GM11168 (cell line): ENCODE measurements around the gene NUSAP1.
"Not testable (repeated sequence)": the region's sequence is repeated elsewhere in the genome, so short reads cannot be mapped to it uniquely, and the experiment has no call there.

Experiments
- in situ Hi-C: fragments of 300-500 bp; cut with MboI; formaldehyde crosslinking; loops from one replicate; pipeline ENCODE4 v1.12.0; 2022; ENCODE audit warnings: low sequenced_read_pairs; ENCODE audit not compliant: unreplicated experiment

The NUSAP1 gene

DNA sequence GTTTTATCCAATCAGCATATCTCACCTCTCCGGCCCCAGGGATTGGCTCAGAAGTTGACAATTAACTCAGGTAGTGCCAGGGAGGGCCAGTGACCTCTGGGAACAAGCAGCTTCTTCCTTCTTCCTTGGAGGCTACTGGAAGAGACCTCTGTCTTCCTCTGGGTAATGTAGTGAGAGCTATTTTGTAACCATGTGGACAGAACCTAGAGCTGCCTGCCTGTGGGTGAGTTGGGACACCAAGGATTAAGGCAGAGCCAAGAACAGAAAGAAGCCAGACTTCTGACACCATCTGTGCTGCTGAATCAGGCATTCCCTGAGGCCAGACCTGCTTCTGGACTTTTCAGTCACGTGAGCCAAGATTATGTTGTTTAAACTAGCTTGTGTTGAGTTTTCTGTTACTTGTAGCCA, 75.6 kb downstream of the NUSAP1 start:
- in situ Hi-C loops: no loop called here

DNA sequence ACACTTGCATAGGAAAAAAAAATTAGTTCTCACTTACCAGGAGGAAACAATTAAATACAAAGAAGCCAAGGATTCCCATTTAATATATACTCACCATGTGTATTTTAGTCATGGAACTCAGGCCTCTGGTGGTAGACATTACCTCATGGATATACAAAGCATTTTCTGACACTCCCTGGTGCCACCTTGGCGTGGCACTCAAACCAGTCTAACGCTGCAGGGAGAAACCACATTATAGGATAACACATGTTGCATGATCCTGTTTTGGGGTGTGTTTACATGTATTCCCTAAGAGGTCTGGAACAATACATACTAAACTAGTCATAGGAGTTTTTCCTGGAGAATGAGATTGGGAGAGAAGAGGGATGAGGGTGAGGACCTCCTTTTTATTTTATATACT, 78.3 kb downstream of the NUSAP1 start:
- in situ Hi-C loops: no loop called here

DNA sequence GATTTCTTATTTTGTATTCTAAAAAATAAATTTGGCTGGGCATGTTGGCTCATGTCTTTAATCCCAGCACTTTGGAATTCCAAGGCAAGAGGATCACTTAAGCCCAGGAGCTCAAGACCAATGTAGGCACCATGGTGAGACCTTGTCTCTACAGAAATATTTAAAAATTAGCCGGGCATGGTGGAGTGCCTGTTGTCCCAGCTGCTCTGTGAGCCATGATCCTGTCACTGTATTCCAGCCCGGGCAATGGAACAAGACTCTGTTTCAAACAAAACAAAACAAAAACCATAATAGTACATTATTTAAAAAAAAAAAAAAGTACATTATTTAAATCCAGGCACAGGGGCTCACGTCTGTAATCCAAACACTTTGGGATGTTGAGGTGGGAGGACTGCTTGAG, 78.8 kb downstream of the NUSAP1 start:
- in situ Hi-C loops: no loop called here

DNA sequence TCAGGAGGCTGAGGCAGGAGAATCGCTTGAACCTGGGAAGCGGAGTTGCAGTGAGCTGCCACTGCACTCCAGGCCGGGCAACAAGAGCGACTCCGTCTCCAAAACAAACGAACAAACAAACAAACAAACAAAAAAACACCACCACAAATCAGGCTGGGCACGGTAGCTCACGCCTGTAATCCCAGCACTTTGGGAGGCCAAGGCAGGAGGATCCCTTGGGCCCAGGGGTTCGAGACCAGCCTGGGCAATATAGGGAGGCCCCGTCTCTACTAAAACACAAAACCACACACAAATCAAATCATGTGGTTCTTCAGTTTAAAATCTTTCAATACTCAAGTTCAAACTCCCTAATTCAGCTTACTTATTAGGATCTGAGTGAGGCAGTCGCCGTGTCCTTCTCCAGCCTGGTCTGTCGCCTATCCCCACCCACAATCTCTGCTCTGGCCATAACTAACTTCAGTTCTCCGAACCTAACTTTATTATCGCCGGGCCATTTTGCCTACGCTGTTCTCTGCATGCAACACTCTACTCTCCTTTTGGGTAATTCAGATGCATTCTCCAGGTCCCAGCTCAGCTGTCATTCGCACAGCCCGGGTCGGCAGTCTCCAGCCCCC, 83.6 kb downstream of the NUSAP1 start:
- in situ Hi-C loops: no loop called here

DNA sequence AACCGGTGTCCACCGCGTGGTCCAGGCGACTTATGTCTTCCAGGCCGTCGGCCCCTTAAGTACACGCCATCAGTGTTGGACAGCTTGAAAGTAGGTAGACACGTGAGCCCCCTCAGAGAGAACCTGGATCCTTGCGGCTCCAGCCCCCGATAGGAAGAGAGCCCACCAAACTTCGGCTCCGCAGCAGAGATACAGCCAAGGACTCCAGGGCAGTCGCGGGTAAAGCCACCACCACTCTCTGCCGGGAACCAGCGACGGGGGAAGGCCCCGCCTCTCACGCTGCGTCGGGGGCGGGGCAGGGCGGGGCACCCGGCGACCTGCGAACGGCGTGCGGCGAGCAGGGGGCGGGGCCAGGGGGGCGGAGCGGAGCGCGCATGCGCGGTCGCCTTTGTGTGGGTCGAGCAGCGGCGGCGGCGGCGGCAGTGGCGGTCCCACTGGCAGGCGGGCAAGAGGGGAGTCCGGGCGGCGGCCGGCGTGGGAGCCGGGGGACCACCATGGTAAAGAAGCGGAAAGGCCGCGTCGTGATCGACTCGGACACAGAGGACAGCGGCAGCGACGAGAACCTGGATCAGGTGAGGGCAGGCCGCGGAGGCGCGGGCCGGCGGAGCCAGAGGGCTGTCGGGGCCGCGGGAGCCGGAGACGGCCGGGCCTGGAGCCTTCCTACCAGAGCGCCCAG, 84.2 kb downstream of the NUSAP1 start, which contains the start of gene RTF1:
RTF1 (plus strand) TSS at position 354 of the 676 bp plus-strand sequence; CDS start at position 375, 21 bp downstream.
- in situ Hi-C loops: no loop called here

DNA sequence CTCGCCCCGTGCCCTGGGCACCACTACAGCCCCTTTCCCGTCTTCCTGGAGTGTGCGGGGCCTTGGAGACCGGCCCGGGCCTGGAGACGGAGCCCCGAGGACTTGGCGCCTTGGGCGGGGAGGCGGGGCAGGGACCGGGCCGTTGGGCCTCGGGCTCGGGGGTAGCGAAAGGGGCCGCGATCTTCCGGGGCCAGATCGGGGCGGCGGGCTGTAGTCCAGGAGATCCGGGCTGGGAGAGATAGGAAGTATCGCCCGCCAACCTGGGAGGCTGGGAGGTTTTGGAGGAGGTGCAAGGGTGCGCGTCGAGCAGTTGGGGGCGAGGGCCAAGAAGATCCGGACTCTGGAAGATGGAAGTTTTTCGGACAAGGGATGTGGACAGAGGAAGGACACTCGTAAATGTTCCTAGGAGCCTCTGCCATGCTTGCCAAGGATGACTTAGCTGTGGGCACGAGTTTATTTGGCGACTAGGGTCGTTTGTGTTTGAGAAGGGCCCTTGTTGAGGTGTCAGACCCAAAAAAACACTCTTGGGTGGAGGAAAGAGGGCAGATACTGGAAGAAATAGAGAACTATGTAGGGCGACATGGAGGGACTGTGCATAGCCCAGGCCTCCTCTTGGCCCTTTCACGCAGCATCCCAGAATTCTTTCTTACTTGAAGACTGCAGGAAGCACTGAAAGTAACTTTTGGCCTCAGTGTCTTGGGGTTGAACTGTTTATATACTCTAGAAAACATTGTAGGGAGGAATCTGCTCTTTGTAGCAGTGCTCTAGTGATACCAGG, 84.9 kb downstream of the NUSAP1 start:
- in situ Hi-C loops: no loop called here

DNA sequence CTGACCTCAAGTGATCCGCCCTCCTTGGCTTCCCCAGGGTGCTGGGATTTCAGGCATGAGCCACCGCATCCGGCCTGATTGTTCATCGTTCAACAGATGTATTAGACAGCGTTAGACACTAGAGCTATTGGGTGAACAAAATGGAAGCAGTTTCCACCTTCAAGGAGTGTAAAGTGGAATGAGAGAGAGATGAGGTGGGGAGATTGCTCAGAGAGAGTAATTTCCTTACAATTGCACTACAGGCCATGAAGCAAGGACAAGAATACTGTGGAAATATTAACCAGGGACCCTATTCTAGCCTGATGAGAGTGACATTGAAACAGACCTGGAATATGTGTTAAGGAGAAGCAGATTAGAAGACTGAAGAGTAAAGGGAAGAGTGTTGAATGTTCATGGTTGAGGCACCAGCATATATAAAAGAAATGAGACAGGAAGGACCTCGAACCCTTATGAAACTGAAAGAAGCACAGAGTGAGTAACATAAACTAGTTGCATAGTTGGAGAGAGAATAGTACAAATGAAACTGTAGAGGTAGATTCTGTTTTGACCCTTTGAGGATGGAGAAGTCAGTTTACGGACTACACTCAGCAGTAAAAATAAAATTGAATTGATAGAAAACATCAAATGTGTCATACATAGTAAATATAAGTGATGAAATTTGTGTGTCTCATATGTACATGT, 91.4 kb downstream of the NUSAP1 start:
- in situ Hi-C loops: no loop called here

DNA sequence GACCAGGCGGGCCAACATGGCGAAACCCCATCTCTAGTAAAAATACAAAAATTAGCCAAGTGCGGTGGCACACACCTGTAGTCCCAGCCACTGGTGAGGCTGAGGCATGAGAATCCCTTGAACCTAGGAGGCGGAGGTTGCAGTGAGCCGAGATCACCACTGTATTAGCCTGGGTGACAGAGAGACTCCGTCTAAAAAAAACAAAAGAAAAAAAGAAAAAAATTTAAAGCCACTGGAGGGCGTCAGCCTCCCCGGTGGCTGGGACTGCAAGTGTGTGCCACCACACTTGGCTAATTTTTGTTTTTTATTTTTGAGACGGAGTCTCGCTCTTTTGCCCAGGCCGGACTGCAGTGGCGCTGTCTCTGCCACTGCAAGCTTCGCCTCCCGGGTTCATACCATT, 92.1 kb downstream of the NUSAP1 start:
- in situ Hi-C loops: no loop called here

DNA sequence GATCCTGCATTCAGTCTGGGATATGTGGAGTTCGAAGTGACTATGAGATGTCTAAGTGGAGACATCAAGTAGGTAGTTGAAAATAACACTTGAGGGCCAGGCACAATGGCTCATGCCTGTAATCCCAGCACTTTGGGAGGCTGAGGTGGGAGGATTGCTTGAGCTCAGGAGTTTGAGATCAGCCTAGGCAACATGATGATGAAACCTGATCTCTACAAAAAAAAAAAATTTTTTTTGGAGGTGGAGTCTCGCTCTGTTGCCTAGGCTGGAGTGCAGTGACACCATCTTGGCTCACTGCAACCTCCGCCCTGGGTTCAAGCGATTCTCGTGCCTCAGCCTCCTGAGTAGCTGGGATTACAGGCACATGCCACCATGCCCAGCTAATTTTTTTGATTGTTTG, 93.2 kb downstream of the NUSAP1 start:
- in situ Hi-C loops: not testable (repeated sequence)

DNA sequence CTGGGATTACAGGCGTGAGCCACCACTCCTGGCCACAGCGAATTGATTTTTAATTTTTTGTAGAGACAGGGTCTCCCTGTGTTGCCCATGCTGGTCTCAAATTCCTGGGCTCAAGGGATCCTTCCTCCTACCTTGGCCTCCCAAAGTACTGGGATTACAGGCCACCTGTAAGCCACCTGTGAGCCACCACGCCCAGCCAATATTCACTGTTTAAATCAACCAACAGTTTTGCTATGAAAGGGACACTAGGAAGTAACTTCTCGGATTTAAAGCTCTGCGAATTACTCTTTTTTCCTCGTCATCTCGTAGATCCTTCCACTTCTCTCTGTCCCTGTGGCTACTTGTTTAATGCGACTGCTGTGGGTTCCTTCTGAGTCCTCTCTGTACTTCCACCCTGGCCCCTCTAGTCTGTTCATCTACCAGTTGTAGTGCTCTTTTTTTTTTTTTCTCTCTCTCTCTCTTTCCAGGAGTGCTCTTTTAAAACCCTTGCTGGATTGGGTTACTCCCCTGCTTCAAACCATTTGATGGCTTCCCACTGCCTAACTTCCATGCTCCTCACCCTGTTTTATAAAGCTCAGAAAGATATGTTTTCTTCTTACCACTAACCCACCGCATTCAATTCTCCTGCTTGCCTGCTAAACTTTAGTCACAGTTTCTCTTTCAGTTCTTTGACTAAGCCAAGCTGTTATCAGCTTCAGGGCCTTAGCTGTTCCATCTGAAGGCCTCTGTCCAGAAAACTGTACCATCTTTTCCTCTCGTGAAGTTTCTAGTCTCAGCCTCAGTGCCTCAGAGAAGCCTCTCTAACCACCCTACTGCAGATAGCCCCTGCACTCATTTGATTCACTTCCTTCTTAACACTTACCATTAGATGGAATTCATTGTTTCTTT, 96.6 kb downstream of the NUSAP1 start:
- in situ Hi-C loops: no loop called here
